Activated CD8-positive, alpha-beta memory T cell treated with anti-CD3 and anti-CD28 coated beads for 36 hours (primary cell): ENCODE measurements around the gene HDDC3. TPM values are rescaled to one million over a fixed set of nuclear protein-coding genes. Genes with fewer than 3 reads are reported as not detected.
"Not testable (repeated sequence)": the region's sequence is repeated elsewhere in the genome, so short reads cannot be mapped to it uniquely, and the experiment has no call there.

Source experiments
- CTCF ChIA-PET: fragments of 350-600 bp; sonication (Branson Sonifier 250); formaldehyde crosslinking; loops from one replicate; lab custom pipeline; 2021; ENCODE audit warnings: antibody characterized with exemption; lab: Charles Lee
- POLR2A ChIA-PET: fragments of 350-600 bp; sonication (Branson Sonifier 250); formaldehyde crosslinking; loops from one replicate; lab custom pipeline; 2021; ENCODE audit warnings: antibody characterized with exemption; lab: Charles Lee
- total RNA-seq, 2 experiments: library from RNA; stranded (reverse); gene quantifications; one replicate each; pipeline ENCODE4 v1.2.3, GENCODE V29; 2021

HDDC3 gene
- total RNA-seq, 2 experiments from 2014 or later = 40.0 to 41.3 TPM

DNA sequence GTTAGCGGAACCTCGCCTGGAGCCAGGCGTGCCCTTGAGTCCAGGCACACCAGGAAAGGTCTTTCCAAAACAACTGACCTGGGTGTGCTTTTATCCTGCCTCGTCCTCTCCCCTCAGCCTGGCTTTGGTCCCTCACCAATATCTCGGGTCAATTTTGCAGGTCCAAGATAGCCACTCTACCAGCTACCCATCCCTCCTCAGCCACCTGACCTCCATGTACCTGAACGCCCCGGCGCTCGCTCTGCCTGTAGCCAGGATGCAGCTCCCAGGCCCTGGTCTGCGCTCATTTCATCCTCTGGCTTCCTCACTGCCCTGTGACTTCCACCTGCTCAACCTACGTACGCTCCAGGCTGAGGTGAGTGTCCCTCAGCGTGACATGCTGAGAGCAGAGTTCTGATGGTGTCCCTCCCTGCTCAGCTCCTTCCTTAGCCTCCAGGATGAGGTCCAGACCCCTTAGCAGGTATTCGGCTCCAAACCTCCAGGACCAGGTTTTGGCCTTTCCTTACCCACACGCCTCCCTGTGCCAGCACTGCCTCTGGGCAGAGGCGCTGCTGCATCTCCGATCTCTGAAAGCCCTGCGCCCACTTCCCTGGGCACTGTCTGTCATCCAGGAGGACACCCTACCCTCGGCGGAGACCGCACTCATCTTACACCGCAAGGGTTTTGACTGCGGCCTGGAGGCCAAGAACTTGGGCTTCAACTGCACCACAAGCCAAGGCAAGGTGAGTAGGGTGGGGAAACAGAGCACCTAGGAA is 14.1 kb downstream of the HDDC3 start:
- ChIA-PET POLR2A (interaction anchor here (0.8 kb wide), 1 partner anchor 32 kb away, joined by 3 read pairs; no protein-coding TSS in a partner anchor), CTCF (interaction anchor here (0.8 to 2.6 kb wide), 2 partner anchors 12 to 15 kb away, joined by 3 to 15 read pairs; partner anchors contain the start of gene MAN2A2)

DNA sequence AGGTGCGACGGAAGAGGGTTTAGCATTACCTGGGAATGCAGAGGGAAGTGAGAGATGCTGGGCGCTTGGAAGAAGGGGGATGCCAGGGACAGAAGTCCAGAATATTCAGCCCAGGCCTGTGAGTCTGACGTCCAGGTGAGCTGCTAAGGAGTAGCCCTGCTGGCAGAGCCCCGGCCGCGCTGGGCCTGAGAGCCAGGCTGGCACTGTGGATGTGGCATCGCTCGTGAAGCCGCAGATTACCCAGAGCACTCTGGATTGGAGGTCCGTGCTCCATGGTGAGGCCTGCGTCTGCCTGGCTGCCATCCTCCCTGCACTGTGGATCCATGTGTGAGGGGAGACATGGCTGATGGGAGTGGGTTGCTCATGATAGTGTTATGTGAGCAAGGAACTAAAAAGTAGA is 14.8 kb downstream of the HDDC3 start:
- ChIA-PET POLR2A (interaction anchor here (0.8 kb wide), 1 partner anchor 31 kb away, joined by 3 read pairs; no protein-coding TSS in a partner anchor), CTCF (interaction anchor here (2.6 kb wide), 1 partner anchor 14 kb away, joined by 15 read pairs; the partner anchor contains the start of gene MAN2A2)

DNA sequence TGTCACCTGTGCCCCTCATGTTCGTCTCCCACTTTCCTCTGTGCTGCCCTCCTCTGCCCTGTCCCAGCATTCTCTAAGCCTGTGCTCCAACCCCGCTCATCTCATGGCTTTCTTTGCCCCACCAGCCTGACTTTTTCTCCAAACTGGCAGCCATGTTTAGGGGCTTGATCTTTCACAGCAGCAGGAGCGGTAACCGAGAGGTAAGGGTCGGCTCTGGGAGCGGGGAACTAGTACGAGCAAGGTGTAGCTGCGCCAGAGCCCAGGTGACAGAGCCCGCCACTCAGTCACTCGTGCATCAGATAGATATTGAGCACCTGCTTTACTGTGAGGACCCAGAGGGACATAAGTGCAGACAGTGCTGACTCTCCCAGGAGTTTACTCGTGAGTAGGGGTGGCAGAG is 15.9 kb downstream of the HDDC3 start:
- ChIA-PET POLR2A (interaction anchor here (1.8 kb wide), 1 partner anchor 12 kb away, joined by 7 read pairs; no protein-coding TSS in a partner anchor), CTCF (no interaction called here)

DNA sequence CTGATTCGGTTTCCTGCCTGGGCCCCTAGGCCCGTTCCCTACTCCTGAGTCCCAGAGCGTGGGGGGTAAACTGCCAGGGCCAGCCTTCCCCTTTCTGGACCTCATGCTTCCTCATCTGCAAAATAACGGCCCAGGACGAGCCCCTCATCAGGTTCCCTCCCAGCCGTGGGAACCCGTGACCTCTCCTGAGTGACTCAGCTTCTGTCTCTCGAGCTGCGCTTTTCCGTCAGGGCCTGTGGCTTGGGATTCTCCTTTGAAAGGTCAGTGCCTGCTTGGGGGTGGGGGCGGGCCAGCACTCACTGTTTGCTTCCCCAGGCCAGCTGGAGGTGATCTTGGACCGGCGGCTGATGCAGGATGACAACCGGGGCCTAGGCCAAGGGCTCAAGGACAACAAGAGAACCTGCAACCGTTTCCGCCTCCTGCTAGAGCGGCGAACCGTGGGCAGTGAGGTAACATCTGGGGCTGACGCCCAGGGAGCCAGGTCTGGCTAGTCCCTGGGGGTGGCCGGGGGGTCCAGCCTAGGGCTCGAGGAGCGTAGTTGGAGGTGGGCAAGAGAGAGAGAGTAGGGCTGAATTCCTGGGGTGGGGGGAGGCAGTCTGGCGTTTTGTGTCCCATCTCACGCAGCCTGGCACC is 16.4 kb downstream of the HDDC3 start:
- ChIA-PET CTCF (no interaction called here), POLR2A (interaction anchor here (1.8 kb wide), 1 partner anchor 12 kb away, joined by 7 read pairs; no protein-coding TSS in a partner anchor)

- CTCF ChIA-PET = interaction anchor here (1.3 kb wide), 1 partner anchor 29 kb away, joined by 4 read pairs; no protein-coding TSS in a partner anchor
- POLR2A ChIA-PET = interaction anchor here (1.8 kb wide), 1 partner anchor 11 kb away, joined by 7 read pairs; no protein-coding TSS in a partner anchor
Measured at GRCh38 chr15:90915216-90915807, 17.0 kb downstream of the HDDC3 start.

DNA sequence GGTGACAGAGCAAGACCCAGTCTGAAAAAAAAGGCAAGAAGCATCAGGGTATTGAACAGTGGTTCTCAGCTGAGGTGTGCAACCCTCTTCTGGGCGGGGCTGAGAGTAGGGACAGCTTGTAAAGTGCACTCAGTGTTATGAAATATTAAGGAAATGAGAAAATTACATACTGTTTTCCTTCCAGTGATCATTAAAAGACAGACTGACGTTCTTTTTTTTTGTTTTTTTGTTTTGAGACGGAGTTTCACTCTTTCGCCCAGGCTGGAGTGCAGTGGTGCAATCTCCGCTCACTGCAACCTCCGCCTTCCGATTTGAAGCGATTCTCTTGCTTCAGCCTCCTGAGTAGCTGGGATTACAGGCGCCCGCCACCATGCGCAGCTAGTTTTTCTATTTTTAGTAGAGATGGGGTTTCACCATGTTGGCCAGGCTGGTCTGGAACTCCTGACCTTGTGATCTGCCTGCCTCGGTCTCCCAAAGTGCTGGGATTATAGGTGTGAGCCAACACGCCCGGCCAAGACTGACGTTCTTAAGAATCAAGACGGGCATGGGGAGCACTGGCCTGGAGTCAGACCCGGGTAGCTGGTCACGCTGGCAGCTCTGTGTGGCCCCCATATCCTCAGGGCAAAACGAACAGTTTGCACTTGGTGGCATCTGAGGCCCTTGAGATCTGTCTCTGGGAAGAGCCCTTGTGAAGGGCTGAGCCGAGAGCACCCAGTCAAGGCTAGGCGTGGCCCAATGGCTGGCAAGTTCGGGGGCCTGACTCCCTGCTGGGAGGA is 17.9 kb downstream of the HDDC3 start:
- POLR2A ChIA-PET = interaction anchor here (1.8 kb wide), 1 partner anchor 10 kb away, joined by 7 read pairs; no protein-coding TSS in a partner anchor
- CTCF ChIA-PET = interaction anchor here (1.3 kb wide), 2 partner anchors 11 to 28 kb away, joined by 4 read pairs; partner anchors contain the start of gene MAN2A2

DNA sequence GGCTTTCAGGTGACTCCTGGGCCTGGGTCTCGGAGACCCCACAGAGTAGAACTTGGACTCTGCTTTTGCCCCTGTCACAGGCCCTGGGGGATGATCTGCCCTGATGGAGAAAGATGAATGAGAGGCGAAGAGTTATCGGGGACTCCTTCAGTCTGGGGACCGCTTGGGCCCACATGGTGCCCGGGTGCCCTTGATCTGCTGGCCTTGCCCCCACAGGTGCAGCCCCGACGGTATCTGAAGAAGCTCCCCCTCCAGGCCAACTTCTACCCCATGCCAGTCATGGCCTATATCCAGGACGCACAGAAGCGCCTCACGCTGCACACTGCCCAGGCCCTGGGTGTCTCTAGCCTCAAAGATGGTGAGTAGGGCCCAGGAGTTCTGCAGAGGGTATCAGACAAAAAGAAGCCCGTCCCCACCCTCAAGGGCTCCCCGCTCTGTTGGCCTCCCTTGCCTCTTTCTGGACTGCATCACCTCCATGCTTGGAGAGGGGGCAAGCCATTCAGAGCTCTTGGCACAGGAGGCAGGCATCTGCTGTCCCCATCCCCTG is 18.9 kb downstream of the HDDC3 start:
- POLR2A ChIA-PET = interaction anchor here (0.7 kb wide), 1 partner anchor 615 kb away, joined by 3 read pairs; no protein-coding TSS in a partner anchor
- CTCF ChIA-PET = interaction anchor here (1.3 kb wide), 1 partner anchor 10 kb away, joined by 4 read pairs; the partner anchor contains the start of gene MAN2A2

GRCh38 chr15:90912770-90913075 is 19.6 kb downstream of the HDDC3 start:
- CTCF ChIA-PET = no interaction called here

GRCh38 chr15:90911906-90912769 is 20.2 kb downstream of the HDDC3 start:
- ChIA-PET POLR2A (no interaction called here), CTCF (interaction anchor here (1.0 kb wide), 1 partner anchor 9 kb away, joined by 4 read pairs; the partner anchor contains the start of gene MAN2A2)

More at GRCh38 chr15:90912770-90913075, 19.6 kb downstream of the HDDC3 start:
- POLR2A ChIA-PET = no interaction called here

- CTCF ChIA-PET = interaction anchor here (1.0 kb wide), 1 partner anchor 8 kb away, joined by 4 read pairs; the partner anchor contains the start of gene MAN2A2
- POLR2A ChIA-PET = no interaction called here
Measured at GRCh38 chr15:90911302-90911623, 21.1 kb downstream of the HDDC3 start.

- CTCF ChIA-PET = interaction anchor here (1.0 to 1.5 kb wide), 2 partner anchors 19 to 24 kb away, joined by 3 read pairs; partner anchors contain the start of gene UNC45A
- POLR2A ChIA-PET = no interaction called here
Measured at GRCh38 chr15:90910441-90911301, 21.7 kb downstream of the HDDC3 start.

- ChIA-PET CTCF (interaction anchor here (1.0 to 1.5 kb wide), 2 partner anchors 20 to 25 kb away, joined by 3 read pairs; partner anchors contain the start of gene UNC45A), POLR2A (no interaction called here)
Measured at GRCh38 chr15:90909976-90910375, 22.4 kb downstream of the HDDC3 start.

DNA sequence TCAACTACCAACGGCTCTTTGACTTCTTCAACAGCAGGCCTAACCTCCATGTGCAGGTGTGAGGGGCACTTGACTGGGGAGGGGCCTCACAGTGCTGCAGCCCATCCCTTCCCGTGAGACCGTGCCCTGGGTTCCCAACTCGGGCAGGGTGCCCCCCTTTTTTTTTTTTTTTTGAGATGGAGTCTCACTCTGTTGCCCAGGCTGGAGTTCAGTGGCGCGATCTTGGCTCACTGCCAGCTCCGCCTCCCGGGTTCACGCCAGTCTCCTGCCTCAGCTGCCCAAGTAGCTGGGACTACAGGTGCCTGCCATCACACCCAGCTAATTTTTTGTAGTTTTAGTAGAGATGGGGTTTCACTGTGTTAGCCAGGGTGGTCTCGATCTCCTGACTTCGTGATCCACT is 22.9 kb downstream of the HDDC3 start:
- POLR2A ChIA-PET = not testable (repeated sequence)
- CTCF ChIA-PET = interaction anchor here (1.0 to 1.9 kb wide), 3 partner anchors 21 to 25 kb away, joined by 3 to 7 read pairs (median 3); partner anchors contain the start of genes HDDC3 and UNC45A

DNA sequence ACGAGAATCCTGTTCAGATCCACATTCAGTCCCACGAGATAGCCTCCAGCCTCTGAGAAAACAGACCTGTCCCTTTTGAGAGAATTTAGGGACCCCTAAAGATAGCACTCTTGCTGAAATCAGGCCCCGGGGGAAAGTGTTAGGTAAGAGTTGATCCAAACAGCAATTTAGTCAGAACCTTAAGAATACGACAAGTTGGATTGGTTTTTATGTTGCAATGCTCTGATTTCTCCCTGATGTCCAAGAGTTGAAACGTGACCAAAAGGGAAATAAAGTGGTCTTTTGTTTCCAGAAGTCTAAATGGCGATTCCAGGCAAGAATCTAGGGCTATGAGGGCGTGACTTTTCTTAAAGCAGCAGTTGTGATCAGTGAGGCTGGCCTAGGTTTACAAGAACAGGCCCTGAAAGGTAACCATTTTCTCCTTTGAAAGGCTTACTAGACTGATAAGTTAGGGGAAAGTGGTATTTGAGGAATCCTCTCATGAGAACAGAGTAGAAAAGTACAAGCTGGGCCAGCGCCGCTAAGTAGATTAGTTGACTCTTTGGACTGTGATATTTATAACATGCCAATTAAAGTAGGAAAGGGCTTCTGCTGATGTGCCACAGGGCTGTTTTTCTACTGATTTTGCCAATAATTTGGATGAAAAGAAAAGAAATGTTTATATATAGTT is 24.4 kb downstream of the HDDC3 start:
- ChIA-PET POLR2A (no interaction called here), CTCF (interaction anchor here (1.9 kb wide), 1 partner anchor 24 kb away, joined by 7 read pairs; the partner anchor contains the start of gene HDDC3)

DNA sequence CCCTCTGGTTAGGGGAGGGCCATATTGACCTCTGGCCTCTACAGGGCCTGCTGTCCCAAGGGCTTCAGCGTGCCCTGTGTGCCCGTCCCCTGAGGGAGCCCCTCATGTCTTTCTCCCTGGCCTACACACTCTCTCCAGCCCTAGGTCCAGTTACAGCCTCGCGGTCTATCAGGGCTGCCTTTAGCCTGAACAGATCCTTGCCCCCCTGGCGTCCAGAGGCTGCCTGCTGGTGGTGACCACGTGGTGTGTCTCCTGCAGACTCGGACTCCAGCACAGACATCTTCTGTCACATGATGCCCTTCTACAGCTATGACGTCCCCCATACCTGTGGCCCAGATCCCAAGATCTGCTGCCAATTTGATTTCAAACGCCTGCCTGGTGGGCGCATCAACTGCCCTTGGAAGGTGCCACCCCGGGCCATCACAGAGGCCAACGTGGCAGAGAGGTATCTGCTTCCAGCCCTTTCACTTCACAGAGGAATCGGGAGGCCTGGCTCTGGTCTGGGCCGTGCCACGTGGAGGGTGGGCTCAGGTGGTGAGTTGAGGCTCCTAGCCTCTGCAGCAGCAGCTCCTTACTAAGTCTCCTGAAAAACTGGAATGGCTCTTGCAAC is 25.2 kb downstream of the HDDC3 start:
- CTCF ChIA-PET = interaction anchor here (1.9 to 13.1 kb wide), 2 partner anchors 25 kb away, joined by 7 to 136 read pairs; partner anchors contain the start of genes HDDC3 and UNC45A
- POLR2A ChIA-PET = no interaction called here
